GM18868 (cell line): Measurements from ENCODE around the gene C15orf39.
"Not testable (repeated sequence)": the region's sequence is repeated elsewhere in the genome, so short reads cannot be mapped to it uniquely, and the experiment has no call there.

ENCODE experiments used
- ATAC-seq: cut with Tn5 transposase; IDR thresholded peaks from one replicate; pipeline ENCODE4 v1.9.1; 2021; ENCODE audit warnings: mild to moderate bottlenecking, moderate library complexity; ENCODE audit not compliant: unreplicated experiment

The C15orf39 gene

DNA sequence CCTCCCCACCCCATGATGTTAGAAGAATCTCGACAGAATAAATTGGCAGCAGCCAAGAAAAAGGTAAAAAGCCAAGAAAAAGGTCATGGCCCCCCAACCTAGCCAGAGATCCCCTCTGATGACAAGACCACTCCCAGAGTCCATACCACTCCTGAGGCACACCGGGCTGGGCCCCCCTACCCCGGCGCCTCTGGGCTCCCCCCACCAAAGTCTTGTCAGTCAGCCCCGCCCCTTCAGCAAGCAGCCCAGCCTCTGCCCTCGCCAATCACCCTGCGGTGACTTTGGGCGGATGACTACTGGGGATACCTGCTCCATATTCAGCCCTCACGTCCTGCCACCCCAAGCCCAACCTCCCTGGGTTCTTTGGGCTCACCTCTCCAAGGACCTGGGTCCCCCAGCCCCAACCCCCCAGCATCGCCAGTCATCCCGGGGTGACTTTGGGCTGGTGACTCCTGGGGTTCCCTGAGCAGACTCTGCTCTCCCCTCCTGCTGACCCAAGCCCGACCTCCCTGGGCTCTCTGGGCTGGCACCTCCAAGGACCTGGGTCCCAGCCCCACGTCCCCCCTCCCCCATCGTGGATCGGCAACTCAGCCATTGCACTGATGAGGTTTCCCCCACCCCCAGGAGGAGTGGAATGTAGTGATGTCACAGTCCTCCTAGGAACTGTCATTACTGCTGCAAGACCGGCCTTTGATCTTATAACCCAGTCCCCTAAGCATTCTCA lies 57.1 kb downstream of the C15orf39 start:
- not testable (repeated sequence) for ATAC-seq

DNA sequence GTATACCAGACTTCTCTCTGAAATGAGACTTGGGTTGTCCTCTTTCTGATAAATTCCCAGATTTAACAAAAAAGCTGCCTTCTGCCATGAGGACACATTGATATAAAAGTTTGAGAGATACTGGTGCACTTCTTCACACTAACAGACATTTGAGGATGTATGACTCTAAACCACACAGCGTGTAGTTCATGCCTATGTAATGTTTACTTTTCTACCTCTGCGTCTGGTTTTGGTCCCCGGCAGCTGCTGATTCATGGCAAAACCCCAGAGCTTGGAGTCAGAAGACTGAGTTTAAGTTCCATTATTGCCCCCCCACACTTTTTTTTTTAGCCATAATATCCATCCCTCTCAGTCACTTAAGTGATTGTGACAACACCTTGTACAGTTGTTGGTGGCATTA lies 58.2 kb downstream of the C15orf39 start:
- not testable (repeated sequence) for ATAC-seq
